ENCODE results near the gene IL17F.

The IL17F gene

DNA sequence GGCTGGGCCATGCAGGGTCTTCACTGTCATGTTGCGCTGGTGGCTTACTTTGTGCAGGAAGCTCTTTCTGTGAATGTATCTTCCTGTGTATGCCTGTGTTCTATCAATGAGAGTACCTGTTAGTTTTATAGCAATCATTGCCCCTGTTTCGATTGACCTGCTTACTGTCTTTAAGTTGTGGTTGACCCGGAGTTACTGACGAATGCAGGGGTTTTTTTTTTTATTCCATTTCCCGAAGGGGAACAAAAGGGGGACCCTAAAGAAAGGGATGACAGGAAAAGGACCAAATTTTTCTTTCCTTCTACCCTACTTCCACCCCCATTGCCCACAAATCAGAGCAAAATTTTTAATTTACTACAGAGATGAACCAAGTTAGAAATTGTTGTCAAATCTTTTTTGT is at the start of gene IL17F:
Gene IL17F (minus strand): TSS at position 101 of the 400 bp plus-strand sequence. CDS start 71 bp downstream, at position 30.
- no peak for TF ChIP-seq ZFX (IDR thresholded peaks at IDR 0.05; ENCODE audit: borderline replicate concordance)
- TF ChIP-seq, protein P1, sequence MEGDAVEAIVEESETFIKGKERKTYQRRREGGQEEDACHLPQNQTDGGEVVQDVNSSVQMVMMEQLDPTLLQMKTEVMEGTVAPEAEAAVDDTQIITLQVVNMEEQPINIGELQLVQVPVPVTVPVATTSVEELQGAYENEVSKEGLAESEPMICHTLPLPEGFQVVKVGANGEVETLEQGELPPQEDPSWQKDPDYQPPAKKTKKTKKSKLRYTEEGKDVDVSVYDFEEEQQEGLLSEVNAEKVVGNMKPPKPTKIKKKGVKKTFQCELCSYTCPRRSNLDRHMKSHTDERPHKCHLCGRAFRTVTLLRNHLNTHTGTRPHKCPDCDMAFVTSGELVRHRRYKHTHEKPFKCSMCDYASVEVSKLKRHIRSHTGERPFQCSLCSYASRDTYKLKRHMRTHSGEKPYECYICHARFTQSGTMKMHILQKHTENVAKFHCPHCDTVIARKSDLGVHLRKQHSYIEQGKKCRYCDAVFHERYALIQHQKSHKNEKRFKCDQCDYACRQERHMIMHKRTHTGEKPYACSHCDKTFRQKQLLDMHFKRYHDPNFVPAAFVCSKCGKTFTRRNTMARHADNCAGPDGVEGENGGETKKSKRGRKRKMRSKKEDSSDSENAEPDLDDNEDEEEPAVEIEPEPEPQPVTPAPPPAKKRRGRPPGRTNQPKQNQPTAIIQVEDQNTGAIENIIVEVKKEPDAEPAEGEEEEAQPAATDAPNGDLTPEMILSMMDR (IDR thresholded peaks at IDR 0.05), result no peak
- H3K27ac ChIP-seq, result no peak within 1 kb of the TSS

DNA sequence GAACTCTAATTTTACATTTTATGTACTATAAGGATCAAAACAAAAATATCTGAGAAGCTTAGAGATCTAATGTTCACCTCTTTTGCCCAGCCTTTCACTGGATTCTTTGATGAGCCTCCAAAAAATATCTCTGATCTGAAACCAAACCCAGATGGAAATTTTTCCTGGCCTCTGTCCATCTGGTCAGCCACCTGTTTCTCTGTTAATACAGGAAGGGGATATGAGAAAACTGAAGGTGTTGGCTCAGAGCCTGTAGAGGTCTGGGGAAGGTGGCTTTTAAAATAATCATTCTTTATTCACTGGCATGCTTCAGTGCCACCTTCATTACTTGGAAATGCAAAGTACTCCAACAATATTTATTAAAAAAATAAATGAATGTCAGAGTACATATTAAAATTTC is 48.8 kb upstream of the IL17F start:
- no peak overlapping the region for H3K27ac ChIP-seq
- TF ChIP-seq, protein P1 (IDR thresholded peaks at IDR 0.05), result no peak
- no peak for TF ChIP-seq ZFX (IDR thresholded peaks at IDR 0.05; ENCODE audit: borderline replicate concordance)

DNA sequence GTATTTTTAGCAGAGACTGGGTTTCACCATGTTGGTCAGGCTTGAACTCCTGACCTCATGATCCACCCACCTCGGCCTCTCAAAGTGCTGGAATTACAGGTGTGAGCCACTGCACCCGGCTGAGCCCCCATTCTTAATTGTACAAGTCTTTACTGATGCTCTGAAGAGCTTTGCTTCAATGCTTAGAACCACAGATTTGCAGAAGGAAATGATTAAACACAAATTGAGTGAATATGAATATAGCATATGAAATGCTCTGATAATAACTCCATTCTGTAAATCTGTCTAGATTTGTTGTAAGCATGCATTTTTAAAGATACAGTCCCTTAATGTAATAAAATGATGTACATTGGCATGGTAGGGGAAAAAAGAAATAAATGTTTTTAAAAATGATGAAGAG is 44.5 kb upstream of the IL17F start:
- H3K27ac ChIP-seq, result no peak overlapping the region

DNA sequence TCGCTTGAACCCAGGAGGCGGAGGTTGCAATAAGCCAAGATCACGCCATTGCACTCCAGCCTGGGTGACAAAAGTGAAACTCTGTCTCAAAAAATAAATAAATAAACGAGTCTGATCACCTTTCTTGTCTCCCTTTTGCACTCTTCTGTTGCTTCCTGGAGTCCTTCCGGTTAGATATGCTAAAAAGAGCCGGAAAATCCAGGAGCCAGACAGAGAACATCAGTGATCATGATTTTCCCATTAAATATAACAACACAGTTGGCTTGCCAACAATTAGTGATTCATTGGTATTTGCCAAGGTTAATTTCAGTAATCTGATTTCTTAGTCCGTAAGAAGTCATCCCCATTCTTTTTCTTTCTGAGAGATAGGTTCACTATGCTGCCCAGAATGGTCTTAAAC is 43.9 kb upstream of the IL17F start:
- TF ChIP-seq, protein P1 (IDR thresholded peaks at IDR 0.05), result no peak
- TF ChIP-seq ZFX (IDR thresholded peaks at IDR 0.05; ENCODE audit: borderline replicate concordance), result no peak
- no peak overlapping the region for H3K27ac ChIP-seq

More for the DNA sequence above, 44.5 kb upstream of the IL17F start:
- TF ChIP-seq, protein P1 (IDR thresholded peaks at IDR 0.05), result no peak
- no peak for TF ChIP-seq ZFX (IDR thresholded peaks at IDR 0.05; ENCODE audit: borderline replicate concordance)

DNA sequence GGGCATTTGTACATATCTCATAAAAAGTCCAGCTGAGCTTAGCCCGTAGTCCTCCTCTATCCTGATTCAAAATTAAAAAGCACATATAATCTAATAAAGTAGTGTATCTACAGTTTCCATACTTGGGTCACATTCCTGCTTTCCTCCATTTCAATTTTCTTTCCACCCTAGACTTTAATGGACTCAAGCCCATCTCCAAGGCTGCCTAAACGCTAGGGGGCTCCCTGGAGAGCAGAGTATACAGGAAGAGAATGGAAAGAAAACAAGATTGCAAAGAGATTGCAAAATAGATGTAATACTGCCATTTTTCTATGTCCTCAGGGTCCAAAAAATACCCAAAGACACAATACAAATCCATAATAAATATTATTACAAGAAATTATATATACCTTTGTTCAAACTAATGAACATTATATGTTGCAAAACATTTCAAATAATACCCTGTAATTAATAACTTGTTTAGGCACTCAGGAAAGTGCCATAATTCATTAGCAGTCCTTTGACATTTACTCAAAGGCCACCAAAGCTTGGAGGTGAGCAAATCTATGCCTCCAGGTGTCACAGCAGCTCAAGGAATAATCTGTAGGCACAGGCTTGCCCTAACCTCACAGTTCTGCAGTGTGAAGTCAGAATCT is 42.6 kb upstream of the IL17F start:
- 0 out of 2 replicates have a peak overlapping the region, but pooled peaks have one; percentile 6 for H3K27ac ChIP-seq

DNA sequence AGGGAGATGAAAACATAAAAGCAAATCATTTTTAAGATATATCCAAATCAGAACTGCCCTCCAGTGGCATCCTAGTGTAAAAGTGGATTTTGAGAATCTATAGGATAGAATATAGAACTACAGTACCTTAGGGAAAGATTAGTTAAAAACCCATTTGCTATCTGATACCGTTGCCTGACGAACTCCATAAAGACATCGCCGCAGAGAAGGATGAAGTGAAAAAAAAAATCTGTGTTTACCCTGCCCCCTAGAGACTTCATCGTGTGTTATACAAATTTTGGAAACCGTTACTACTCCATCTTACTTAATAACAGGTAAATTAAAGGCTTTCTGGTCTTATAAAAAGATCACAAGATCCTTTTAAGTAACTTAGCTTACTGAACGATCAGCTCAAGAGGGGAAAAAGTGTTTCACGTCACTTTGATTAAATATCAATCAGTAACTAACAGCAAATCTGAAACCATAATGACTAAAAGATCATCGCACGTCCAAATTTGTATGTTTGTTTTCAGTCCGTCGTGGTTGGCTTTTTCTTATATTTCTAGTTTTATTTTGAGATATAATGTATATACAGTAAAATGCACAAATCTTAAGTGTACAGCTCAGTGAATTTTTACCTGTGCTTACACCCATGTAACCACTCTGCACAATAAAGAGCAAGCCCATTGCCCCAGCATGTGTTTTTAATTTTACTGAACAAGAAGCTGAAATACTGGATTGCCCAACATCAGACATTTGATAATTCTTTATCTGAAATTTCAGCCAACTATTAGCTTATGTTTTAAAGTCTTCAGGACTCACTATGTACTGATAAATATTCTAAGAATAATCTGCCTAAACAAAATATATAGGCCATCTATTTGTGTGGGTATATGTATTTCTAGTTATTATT is 41.1 kb upstream of the IL17F start:
- TF ChIP-seq, protein P1 (IDR thresholded peaks at IDR 0.05), result peak; percentile 31
- TF ChIP-seq ZFX (IDR thresholded peaks at IDR 0.05; ENCODE audit: borderline replicate concordance), result no peak
- peak overlapping the region; percentile 88 for H3K27ac ChIP-seq

More for the DNA sequence above, 42.6 kb upstream of the IL17F start:
- TF ChIP-seq, protein P1 (IDR thresholded peaks at IDR 0.05), result peak; percentile 92
- no peak for TF ChIP-seq ZFX (IDR thresholded peaks at IDR 0.05; ENCODE audit: borderline replicate concordance)
